ENCODE data around the gene VIP.

Gene VIP

GRCh38 chr6:152783217-152783878, 32.8 kb downstream of the VIP start:
- no peak for DNase-seq (ENCODE audit: low read depth)

- no peak for DNase-seq (ENCODE audit: low read depth)
Observed at GRCh38 chr6:152794696-152795095, 44.1 kb downstream of the VIP start.

- DNase-seq (ENCODE audit: low read depth): no peak
Observed at GRCh38 chr6:152804150-152804549, 53.6 kb downstream of the VIP start.
